AG09319 (cell line): ENCODE results near the gene PDAP1.

Source experiments
- DNase-seq: peaks from one replicate; pipeline ENCODE4 v3.0.0-alpha.2; 2010; ENCODE audit warnings: low read depth; ENCODE audit errors: extremely low read depth
- TF ChIP-seq, protein P1 (sequence below): IDR thresholded peaks from 2 replicates; pipeline ENCODE4 v1.5.1; 2011; ENCODE audit warnings: low read depth, mild to moderate bottlenecking, inconsistent platforms, low read length, moderate library complexity

The PDAP1 gene

GRCh38 chr7:99375070-99375807, 33.2 kb downstream of the PDAP1 start:
- peak; percentile 60 for DNase-seq
- TF ChIP-seq, protein P1, sequence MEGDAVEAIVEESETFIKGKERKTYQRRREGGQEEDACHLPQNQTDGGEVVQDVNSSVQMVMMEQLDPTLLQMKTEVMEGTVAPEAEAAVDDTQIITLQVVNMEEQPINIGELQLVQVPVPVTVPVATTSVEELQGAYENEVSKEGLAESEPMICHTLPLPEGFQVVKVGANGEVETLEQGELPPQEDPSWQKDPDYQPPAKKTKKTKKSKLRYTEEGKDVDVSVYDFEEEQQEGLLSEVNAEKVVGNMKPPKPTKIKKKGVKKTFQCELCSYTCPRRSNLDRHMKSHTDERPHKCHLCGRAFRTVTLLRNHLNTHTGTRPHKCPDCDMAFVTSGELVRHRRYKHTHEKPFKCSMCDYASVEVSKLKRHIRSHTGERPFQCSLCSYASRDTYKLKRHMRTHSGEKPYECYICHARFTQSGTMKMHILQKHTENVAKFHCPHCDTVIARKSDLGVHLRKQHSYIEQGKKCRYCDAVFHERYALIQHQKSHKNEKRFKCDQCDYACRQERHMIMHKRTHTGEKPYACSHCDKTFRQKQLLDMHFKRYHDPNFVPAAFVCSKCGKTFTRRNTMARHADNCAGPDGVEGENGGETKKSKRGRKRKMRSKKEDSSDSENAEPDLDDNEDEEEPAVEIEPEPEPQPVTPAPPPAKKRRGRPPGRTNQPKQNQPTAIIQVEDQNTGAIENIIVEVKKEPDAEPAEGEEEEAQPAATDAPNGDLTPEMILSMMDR = no peak

DNA sequence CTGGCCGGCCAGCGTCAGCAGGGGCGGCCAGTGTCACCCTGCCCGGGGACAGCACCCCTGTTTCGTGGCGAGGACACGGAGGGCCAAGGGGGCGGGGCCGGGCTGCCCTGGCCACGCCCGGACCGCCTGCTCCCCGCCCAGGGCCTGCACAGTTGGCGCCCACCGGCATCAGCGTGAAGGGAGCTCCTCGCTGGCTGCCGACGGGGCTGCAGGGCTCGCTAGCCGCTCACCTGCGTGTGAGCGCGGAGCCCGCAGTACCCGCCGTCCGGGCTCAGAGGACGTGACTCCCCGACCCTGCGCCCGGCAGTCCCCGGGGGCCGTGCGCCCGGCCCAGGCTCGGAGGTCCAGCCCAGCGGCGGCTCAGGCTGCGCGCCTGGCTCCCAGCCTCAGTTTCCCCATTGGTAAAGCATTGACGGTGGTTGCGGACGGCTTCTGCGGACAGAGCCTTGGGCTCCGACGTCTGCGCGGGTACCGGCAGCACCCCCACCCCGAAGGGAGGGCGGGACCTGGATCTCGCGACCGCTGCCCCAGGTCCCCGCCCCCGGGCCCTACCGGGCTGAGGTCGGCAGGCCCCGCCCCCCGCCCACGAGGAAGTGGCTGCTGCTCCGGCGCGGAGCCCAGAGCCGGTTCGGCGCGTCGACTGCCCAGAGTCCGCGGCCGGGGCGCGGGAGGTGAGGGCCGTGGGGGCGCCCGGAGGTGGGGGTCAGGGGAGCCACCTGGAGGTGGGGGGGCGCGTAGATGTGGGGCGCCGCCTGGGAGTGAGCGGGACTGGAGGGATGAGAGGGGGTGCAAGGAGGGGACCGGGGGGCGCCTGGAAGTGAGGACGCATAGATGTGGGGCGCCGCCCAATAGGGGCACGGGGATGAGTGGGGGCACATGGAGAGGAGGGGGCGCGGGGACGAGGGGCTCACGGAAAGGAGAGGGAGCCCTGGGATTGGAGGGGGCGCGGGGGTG, 34.0 kb downstream of the PDAP1 start, which contains the start of gene ARPC1B:
Gene ARPC1B (plus strand): TSS at position 620 of the 954 bp plus-strand sequence. CDS start 10,985 bp downstream, outside the sequence.
- TF ChIP-seq, protein P1 = no peak
- no peak for DNase-seq

DNA sequence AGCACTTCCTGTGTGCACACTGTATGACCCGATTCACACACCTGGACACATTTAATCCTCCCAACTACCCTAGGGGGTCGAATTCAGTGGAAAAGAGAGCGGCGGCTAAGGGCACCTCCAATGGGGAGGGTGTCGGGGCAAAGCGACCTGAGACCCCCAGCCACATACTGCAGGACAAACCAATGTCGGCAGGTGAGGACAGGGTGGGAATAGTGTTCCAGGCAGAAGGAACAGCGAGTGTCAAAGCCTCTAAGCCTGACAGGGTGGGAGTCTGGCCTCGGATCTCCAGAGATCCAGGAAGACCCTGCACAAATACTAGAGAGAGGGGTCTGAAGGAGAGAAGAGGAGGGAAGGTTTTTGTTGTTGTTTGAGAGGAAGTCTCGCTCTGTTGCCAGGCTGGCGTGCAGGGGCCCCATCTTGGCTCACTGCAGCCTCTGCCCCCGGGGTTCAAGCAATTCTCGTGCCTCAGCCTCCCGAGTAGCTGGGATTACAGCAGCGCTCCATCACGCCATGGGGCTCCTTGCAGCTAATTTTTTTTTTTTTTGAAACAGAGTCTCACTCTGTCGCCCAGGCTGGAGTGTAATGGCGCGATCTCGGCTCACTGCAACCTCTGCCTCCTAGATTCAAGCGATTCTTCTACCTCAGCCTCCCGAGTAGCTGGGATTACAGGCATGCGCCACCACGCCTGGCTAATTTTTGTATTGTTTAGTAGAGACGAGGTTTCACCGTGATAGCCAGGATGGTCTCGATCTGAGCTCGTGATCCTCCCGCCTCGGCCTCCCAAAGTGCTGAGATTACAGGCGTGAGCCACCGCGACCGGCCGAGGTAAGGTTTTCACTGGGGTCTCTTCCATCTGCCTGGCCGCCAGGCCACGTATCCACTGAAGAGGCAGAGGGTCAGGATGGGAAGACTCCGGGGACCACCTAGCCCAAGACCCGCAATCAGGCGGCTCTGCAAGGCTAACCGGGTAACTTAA, 35.0 kb downstream of the PDAP1 start:
- no peak for DNase-seq
- TF ChIP-seq, protein P1 = no peak

- TF ChIP-seq, protein P1 = no peak
- DNase-seq = no peak
Observed at GRCh38 chr7:99372275-99373090, 35.9 kb downstream of the PDAP1 start.

GRCh38 chr7:99371376-99371920, 36.9 kb downstream of the PDAP1 start:
- no peak for DNase-seq
- TF ChIP-seq, protein P1 = no peak
